ENCODE results near the gene GDPD3. TPM values are rescaled to one million over a fixed set of nuclear protein-coding genes. Genes with fewer than 3 reads are reported as not detected.

The GDPD3 gene
- 1 to 10 TPM in 2 of 3 donors, under 1 TPM in 1; 0.76 to 3.3 (median 2.7) TPM for total RNA-seq

GRCh38 chr16:30113031-30113710, at the start of gene GDPD3:
TSS of gene GDPD3 (minus strand) at chr16:30113537. CDS start at chr16:30113478, 59 bp downstream.
- Mint-ChIP-seq H3K9me3 (no peaks in the 10 kb centered on the region), H3K27me3 (ENCODE audit: low read depth) (no peaks in the 10 kb centered on the region), H3K4me3 (no peak within 1 kb of the TSS), H3K36me3 (ENCODE audit: insufficient read depth) (peaks cover 2% of the 10 kb centered on the region), H3K4me1 (ENCODE audit: low read depth) (peaks cover 16% of the 10 kb centered on the region)
- ATAC-seq (no peak), DNase-seq (no peak)

GRCh38 chr16:30157214-30157613, 43.9 kb upstream of the GDPD3 start:
- no peaks in the 10 kb centered on the region for H3K9me3 Mint-ChIP-seq
- H3K27me3 Mint-ChIP-seq (ENCODE audit: low read depth): no peaks in the 10 kb centered on the region
- no peak for ATAC-seq
- H3K4me3 Mint-ChIP-seq: no peak overlapping the region
- H3K4me1 Mint-ChIP-seq (ENCODE audit: low read depth): peaks cover under 1% of the 10 kb centered on the region
- H3K36me3 Mint-ChIP-seq (ENCODE audit: insufficient read depth): no peaks in the 10 kb centered on the region
- no peak for DNase-seq

DNA sequence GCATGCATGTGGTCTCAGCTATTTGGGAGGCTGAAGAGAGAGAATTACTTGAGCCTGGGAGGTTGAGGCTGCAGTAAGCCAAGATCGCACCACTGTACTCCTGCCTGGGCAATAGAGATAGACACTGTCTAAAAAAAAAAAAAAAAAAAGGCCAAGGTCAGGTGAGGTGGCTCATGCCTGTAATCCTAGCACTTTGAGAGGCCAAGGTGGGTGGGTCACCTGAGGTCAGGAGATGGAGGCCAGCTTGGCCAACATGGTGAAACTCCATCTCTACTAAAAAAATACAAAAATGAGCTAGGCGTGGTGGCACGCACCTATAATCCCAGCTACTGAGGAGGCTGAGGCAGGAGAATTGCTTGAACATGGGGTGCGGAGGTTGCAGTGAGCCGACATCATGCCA, 41.9 kb upstream of the GDPD3 start:
- DNase-seq (no peak), ATAC-seq (no peak)
- no peaks in the 10 kb centered on the region for H3K36me3 Mint-ChIP-seq (ENCODE audit: insufficient read depth)
- no peaks in the 10 kb centered on the region for H3K4me1 Mint-ChIP-seq (ENCODE audit: low read depth)
- H3K9me3 Mint-ChIP-seq: no peaks in the 10 kb centered on the region
- no peaks in the 10 kb centered on the region for H3K27me3 Mint-ChIP-seq (ENCODE audit: low read depth)
- no peak overlapping the region for H3K4me3 Mint-ChIP-seq

DNA sequence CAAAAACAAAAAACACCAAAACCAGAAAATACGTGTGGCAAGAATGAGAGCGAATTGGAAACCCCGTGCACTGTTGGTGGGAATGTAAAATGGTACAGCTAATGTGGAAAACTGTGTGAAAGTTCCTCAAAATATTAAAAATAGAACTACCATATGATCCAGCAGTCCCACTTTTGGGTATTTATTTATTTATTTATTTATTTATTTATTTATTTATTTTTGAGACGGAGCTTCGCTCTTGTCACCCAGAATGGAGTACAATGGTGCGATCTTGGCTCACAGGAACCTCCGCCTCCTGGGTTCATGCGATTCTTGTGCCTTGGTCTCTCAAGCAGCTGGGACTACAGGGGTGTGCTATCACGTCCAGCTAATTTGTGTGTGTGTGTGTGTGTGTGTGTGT, 39.2 kb upstream of the GDPD3 start:
- H3K27me3 Mint-ChIP-seq (ENCODE audit: low read depth): no peaks in the 10 kb centered on the region
- DNase-seq (no peak), ATAC-seq (no peak)
- no peak overlapping the region for H3K4me3 Mint-ChIP-seq
- H3K4me1 Mint-ChIP-seq (ENCODE audit: low read depth): no peaks in the 10 kb centered on the region
- H3K9me3 Mint-ChIP-seq: peaks cover 4% of the 10 kb centered on the region
- H3K36me3 Mint-ChIP-seq (ENCODE audit: insufficient read depth): peaks cover 2% of the 10 kb centered on the region

DNA sequence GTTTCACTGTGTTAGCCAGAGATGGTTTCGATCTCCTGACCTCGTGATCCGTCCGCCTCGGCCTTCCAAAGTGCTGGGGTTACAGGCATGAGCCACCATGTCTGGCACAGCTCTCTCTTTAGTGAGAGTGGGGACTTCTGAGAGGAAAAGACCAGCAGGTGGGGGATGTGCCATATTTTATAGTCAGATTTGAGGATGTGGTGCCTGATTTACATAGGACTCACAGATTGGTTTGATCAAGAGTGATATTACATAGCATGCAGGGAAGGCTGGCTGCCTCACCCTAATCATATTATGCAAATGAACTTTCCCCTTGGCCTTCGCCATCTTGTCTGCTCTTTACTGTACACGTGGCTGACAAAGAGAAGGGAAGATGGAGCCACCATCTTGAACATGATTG, 37.8 kb upstream of the GDPD3 start:
- Mint-ChIP-seq H3K4me1 (ENCODE audit: low read depth) (no peaks in the 10 kb centered on the region), H3K27me3 (ENCODE audit: low read depth) (no peaks in the 10 kb centered on the region), H3K4me3 (no peak overlapping the region), H3K36me3 (ENCODE audit: insufficient read depth) (peaks cover 2% of the 10 kb centered on the region), H3K9me3 (peaks cover 4% of the 10 kb centered on the region)
- no peak for DNase-seq
- ATAC-seq: no peak

DNA sequence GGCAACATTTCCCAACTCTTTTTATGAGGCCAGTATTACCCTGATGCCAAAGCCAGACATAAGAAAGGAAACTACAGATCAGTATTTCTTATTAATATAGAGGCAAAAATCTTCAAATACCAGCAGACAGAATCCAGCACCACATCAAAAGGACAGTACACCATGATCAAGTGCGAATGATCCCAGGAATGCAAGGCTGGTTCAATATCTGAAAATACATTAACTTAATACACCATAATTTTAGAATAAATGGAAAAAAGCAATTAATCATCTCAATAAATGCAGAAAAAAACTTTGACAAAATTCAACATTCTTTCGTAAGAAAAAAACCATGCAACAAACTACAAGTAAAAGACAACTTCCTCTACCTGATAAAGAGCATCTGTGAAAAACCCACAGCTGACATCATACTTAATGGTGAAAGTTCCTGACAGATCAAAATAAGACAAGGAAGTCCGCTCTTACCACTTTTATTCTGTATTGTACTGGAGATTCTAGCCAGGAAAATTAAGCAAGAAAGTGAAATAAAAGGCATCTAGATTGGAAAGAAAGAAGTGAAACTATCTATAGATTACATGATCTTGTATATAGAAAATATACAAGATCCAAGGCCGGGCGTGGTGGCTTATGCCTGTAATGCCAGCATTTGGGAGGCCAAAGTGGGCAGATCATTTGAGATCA, 36.1 kb upstream of the GDPD3 start:
- peaks cover 4% of the 10 kb centered on the region for H3K9me3 Mint-ChIP-seq
- H3K4me3 Mint-ChIP-seq: no peak overlapping the region
- peaks cover 2% of the 10 kb centered on the region for H3K36me3 Mint-ChIP-seq (ENCODE audit: insufficient read depth)
- H3K4me1 Mint-ChIP-seq (ENCODE audit: low read depth): no peaks in the 10 kb centered on the region
- H3K27me3 Mint-ChIP-seq (ENCODE audit: low read depth): no peaks in the 10 kb centered on the region
- DNase-seq (no peak), ATAC-seq (no peak)

DNA sequence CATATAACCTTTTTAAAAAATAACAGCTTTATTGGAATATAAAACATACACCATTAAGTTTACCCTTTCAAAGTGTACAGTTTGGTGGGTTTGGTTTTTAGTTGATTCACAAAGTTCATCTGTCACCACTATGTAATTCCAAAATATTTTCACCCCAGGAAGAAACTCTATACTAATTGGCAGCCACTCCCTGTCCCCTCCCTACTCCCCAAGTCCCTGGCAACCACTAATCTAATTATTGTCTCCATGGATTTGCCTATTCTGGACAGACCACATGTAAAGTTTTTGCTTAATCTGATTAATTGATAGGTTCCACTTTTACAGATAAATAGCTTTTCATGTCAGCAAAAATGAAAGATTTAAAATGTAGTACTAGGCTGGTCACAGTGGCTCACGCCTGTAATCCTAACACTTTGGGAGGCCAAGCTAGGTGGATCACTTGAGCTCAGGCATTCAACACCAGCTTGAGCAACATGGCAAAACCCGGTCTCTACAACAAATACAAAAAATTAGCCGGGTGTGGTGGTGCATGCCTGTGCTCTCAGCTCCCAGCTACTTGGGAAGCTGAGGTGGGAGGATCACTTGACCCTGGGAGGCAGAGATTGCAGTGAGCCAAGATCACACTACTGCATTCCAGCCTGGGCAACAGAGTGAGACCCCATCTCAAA, 34.6 kb upstream of the GDPD3 start:
- Mint-ChIP-seq H3K4me1 (ENCODE audit: low read depth) (peaks cover 4% of the 10 kb centered on the region), H3K27me3 (ENCODE audit: low read depth) (no peaks in the 10 kb centered on the region), H3K9me3 (peaks cover 4% of the 10 kb centered on the region), H3K36me3 (ENCODE audit: insufficient read depth) (peaks cover 2% of the 10 kb centered on the region), H3K4me3 (no peak overlapping the region)
- ATAC-seq (no peak), DNase-seq (no peak)

- no peaks in the 10 kb centered on the region for H3K27me3 Mint-ChIP-seq (ENCODE audit: low read depth)
- no peak overlapping the region for H3K4me3 Mint-ChIP-seq
- no peak for DNase-seq
- H3K9me3 Mint-ChIP-seq: peaks cover 4% of the 10 kb centered on the region
- ATAC-seq: no peak
- H3K36me3 Mint-ChIP-seq (ENCODE audit: insufficient read depth): peaks cover 2% of the 10 kb centered on the region
- H3K4me1 Mint-ChIP-seq (ENCODE audit: low read depth): peaks cover 6% of the 10 kb centered on the region
Observed at GRCh38 chr16:30145657-30146056, 32.3 kb upstream of the GDPD3 start.

- Mint-ChIP-seq H3K9me3 (peaks cover 4% of the 10 kb centered on the region), H3K4me3 (no peak overlapping the region), H3K27me3 (ENCODE audit: low read depth) (no peaks in the 10 kb centered on the region), H3K36me3 (ENCODE audit: insufficient read depth) (peaks cover 2% of the 10 kb centered on the region), H3K4me1 (ENCODE audit: low read depth) (peaks cover 9% of the 10 kb centered on the region)
- no peak for ATAC-seq
- DNase-seq: no peak
Observed at GRCh38 chr16:30144917-30145316, 31.6 kb upstream of the GDPD3 start.

GRCh38 chr16:30144017-30144416, 30.7 kb upstream of the GDPD3 start:
- H3K36me3 Mint-ChIP-seq (ENCODE audit: insufficient read depth): no peaks in the 10 kb centered on the region
- DNase-seq: no peak
- H3K4me3 Mint-ChIP-seq: no peak overlapping the region
- no peaks in the 10 kb centered on the region for H3K9me3 Mint-ChIP-seq
- peaks cover 13% of the 10 kb centered on the region for H3K4me1 Mint-ChIP-seq (ENCODE audit: low read depth)
- ATAC-seq: no peak
- H3K27me3 Mint-ChIP-seq (ENCODE audit: low read depth): no peaks in the 10 kb centered on the region

GRCh38 chr16:30143347-30143702, 30.0 kb upstream of the GDPD3 start:
- Mint-ChIP-seq H3K27me3 (ENCODE audit: low read depth) (no peaks in the 10 kb centered on the region), H3K9me3 (no peaks in the 10 kb centered on the region), H3K4me1 (ENCODE audit: low read depth) (peaks cover 13% of the 10 kb centered on the region), H3K4me3 (no peak overlapping the region), H3K36me3 (ENCODE audit: insufficient read depth) (no peaks in the 10 kb centered on the region)
- no peak for ATAC-seq
- DNase-seq: no peak

DNA sequence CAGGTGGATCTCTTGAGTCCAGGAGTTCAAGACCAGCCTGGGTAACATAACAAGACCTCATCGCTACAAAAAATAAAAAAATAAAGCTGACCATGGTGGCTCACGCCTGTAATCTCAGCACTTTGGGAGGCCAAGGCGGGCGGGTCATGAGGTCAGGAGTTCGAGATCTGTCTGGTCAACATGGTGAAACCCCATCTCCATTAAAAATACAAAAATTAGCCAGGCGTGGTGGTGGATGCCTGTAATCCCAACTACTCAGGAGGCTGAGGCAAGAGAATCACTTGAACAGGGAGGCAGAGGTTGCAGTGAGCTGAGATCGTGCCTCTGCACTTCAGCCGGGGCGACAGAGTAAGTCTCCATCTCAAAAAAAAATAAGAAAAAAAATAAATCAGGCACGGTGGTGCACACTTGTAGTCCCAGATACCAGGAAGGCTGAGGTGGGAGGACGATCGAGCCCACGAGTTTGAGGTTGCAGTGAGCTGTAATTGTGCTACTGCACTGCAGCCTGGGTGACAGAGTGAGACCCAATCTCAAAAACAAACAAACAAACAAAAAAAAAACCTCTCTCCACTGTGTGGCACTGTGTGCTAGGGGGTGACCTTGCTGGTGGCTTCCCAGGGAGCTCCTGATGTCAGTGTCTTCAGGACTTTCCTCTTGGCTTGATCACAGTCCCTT, 29.5 kb upstream of the GDPD3 start:
- DNase-seq: no peak
- Mint-ChIP-seq H3K36me3 (ENCODE audit: insufficient read depth) (no peaks in the 10 kb centered on the region), H3K4me3 (no peak overlapping the region), H3K4me1 (ENCODE audit: low read depth) (peaks cover 13% of the 10 kb centered on the region), H3K9me3 (no peaks in the 10 kb centered on the region), H3K27me3 (ENCODE audit: low read depth) (no peaks in the 10 kb centered on the region)
- ATAC-seq: no peak

DNA sequence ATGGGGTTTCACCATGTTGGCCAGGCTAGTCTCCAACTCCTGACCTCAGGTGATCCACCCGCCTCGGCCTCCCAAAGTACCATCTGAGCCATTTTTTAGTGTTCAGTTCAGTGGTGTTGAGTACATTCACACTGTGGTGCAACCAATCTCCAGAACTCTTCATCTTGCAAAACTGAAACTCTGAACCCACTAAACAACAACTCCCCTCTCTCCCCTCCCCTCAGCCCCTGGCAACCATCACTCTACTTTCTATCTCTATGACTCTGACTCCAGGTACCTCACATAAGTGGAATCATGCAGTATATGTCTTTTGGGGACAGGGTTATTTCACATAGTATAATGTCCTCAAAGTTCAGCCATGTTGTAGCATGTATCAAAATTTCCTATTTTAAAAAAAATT, 28.4 kb upstream of the GDPD3 start:
- DNase-seq (no peak), ATAC-seq (peak; percentile 30 to 38)
- Mint-ChIP-seq H3K36me3 (ENCODE audit: insufficient read depth) (no peaks in the 10 kb centered on the region), H3K27me3 (ENCODE audit: low read depth) (no peaks in the 10 kb centered on the region), H3K9me3 (no peaks in the 10 kb centered on the region), H3K4me1 (ENCODE audit: low read depth) (peaks cover 13% of the 10 kb centered on the region), H3K4me3 (no peak overlapping the region)

DNA sequence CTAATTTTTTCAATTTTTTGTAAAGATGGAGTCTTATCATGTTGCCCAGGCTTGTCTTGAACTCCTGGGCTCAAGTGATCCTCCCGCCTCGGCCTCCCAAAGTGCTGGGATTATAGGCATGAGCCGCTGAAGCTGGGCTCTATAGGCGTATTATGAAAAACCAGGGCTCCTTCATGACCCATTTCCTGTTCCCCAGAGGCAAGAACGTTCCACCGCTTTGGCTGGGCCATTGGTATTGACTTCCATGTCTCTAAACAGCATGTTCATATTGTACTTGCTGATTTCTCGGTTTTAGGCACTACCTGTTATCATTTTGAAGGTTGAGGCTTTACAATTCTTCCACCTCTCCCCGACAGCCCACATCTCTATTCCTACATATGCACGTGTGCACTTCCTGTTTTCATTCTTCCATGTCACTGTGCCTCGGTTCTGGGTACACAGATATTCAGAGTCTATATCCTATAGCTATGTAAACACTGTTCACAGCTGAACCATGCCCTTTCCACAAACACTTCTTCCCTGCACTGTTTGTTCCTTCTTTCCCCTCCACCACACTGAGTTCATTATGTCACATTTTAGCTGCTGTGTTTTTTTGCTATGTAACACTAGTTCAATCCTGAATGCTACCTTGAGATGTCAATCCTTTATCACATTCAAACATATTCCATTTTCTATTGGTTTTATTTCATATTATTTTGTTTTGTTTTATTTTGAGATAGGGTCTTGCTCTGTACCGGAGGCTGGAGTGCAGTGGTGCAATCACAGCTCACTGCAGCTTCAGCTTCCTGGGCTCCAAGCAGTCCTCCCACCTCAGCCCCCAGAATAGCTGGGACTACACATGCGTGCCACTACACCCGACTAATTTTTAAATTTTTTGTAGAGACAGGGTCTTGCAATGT, 26.5 kb upstream of the GDPD3 start:
- DNase-seq (no peak), ATAC-seq (peak in 1 of 2 donors; percentile 46)
- Mint-ChIP-seq H3K27me3 (ENCODE audit: low read depth) (no peaks in the 10 kb centered on the region), H3K9me3 (no peaks in the 10 kb centered on the region), H3K4me1 (ENCODE audit: low read depth) (peaks cover 13% of the 10 kb centered on the region), H3K4me3 (no peak overlapping the region), H3K36me3 (ENCODE audit: insufficient read depth) (no peaks in the 10 kb centered on the region)
